DMS53 treated with DMSO at 0.1 percent for 48 hours (cell line): ENCODE results near the gene MIDN.

Experiments used
- DNase-seq: peaks from one replicate; lab custom pipeline; 2025; ENCODE audit not compliant: unreplicated experiment; lab: John Stamatoyannopoulos, UW

The MIDN gene

DNA sequence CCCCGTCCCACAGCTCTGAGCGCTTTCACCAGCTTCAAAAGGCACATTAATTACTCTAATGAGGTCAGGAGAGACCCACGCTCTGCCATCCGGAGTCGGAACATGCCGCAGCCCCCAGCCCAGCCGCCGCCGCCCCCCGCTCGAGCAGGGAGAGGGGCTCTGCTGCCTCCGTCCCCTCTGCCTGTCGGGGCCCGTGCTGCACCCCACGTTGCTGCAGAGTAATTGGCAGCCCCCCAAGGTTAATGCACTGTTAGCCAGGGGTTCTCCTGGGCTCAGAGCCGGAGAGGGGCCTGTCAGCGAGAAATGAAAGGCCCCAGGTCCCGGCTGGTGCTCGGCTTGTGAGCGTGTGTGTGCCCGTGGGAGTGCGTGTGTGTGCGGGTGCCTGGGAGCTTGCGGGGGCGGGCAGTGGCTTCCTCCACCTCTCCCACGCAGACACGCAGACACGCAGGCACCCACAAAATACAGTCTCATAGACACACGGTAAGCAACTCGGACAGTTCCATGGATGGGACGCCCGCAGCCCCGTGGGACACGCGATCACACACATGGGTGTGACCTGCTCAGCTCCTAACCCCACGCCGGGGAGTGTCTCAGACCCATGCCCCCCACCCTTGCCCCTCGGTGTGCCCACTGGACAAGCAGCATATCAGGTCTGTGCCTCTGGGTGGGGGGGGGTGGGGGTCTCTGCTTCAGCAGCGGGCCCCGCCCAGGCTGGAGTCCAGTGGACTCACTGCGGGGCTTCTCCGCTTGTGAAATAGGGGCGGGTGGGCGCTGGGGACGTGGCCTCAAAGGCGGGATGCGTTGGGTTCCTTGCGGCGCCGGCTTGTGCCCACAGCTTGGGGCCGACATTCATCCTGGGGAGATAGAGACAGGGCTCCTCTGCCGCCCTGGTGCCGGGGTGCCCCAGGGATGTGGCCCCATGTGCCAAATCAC lies 32.5 kb downstream of the MIDN start:
- DNase-seq: no peak

DNA sequence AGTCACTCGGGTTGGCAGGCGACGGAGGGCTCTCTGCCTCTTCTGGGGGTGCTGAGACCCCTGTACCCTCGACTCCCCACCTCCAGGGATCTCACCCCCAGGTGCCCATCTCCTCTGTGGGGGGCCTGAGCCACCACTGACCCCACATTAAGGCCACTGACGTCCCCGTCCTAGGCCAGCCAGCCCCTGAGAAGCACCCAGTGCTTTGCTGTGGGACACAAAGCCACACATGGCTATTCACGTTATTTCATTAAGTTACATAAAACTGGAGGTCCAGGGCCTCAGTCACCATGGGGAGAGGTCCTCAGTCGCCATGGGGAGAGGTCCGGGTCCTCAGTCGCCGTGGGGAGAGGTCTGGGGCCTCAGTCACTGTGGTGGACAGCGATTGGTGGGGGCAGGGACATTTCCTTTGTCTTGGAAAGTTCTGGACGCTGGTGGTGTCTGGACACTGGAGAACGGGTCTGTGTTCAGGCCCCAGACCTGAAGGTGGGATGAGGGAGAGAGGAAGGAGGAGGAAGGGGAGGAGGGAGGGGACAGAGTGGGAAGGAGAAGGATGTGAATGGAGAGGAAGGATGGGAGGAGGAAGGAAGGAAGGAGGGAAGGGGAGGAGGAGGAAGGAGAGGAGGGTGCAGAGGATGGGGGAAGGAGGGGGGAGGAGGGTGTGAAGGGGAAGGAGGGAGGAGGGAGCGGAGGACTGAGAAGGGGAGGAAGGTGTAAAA lies 33.3 kb downstream of the MIDN start:
- DNase-seq: no peak

- DNase-seq: no peak
Observed at GRCh38 chr19:1282588-1283206, 34.3 kb downstream of the MIDN start.

- DNase-seq: no peak
Observed at GRCh38 chr19:1283207-1283916, 35.0 kb downstream of the MIDN start.

DNA sequence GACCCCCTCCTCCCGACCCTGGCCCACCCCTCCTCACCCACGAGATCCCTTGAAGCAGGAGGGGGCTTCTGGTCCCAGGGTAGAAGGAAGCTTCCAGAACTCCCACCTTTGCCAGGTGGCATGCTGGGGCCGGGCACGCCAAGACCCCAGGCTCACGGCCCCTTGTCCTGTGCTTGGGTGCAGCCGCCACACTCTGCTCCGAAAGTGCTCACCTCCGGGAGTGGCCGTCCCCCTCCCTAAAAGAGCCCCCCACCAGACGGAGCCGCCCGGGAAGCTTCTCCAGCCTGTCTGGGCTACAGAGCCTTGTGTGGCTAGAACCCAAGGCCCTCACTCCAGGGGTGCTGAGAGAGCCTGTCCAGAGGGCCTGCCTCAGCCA lies 35.5 kb downstream of the MIDN start:
- DNase-seq: no peak

DNA sequence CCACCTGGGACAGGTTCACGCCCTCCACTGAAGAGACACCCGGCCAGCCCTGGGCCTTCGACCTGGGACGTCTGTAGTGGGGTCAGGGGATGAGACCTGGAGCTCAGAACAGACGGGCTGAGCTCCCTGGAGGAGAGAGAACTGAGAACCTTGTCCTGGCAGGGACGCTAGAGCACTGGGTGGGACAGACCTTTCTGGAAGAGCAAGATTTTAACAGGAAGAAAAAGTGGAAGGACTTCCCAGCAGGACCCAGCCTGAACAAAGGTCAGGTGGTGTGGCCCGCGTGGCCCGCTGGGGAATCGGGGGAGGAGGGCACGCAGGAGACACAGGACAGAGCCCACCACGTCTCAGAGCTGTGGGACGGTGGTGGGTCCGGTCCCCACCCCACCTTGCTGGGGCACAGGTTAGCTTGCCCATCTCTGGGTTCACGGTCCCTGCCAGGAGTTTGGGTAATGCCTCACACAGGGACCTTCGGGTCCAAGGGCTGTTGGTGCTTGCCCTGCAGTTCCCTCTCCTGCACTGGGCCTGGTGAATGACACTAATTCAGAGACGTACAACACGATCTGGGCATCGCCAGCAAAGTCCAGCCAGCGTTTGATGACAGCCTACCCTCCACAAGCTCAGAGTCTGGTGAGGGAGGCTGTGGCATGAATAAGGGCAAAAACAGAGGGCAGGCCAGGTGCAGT lies 36.1 kb downstream of the MIDN start:
- no peak for DNase-seq

DNA sequence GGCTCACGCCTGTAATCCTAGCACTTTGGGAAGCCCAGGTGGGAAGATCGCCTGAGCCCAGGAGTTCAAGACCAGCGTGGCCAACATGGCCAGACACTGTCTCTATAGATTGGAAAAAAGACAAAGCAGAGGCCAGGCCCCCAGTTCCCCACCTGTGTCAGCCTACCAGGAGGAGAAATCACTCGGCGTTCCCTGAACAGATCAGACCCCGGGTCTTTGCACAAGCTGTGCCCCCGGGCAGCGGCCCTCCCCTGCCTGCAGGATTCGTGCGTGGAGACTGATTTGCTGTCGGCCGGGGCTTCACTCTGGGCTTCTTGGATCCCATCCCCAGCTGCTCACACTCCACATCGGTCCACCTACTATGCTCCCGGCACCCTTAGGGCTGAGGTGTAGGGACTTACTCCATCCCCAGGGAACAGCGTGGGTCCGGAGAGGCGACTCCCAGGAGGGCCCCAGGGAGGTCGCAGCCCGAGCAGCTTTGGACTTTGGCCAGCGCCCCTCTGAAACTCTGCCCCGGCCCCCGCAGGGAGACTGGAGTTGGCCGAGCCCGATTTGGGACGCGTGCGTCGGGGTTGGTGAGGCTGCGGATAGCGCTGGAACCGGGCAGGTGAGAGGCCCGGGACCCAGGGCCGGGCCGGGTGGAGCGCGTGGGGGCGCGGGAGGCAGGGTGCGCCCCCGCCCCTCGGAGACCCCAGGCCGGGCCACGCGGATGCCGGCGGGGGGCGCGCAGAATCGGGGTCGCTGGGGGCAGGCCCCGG lies 36.8 kb downstream of the MIDN start:
- DNase-seq: no peak

DNA sequence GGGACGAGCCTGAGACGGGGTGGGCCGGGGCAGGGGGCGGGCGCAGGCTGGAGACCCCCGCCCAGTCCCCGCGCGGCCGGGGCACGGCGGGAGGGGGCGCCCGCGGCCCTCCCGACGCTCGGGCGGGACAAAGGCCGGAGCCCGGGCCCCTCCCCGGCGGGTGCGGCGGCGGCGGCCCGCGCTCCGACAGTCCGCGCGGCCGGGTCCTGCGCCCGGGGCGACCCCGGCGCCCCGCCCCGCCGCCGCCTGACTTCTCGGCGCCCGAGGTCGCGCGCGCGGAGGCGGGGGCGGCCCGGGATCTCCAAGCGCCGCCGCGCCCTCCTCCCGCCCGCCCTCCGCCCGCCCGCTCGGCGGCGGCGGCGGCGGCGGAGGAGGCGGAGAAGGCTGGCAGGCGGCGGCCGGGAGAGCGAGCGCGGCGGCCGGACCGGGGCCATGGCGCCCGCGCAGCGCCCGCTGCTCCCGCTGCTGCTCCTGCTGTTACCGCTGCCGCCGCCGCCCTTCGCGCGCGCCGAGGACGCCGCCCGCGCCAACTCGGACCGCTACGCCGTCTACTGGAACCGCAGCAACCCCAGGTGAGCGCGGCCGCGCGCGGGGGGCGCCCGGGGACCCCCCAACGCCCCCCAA lies 37.5 kb downstream of the MIDN start, which contains the start of gene EFNA2:
EFNA2 (plus strand) TSS at position 137 of the 624 bp plus-strand sequence; CDS start at position 433, 296 bp downstream.
- DNase-seq: no peak

DNA sequence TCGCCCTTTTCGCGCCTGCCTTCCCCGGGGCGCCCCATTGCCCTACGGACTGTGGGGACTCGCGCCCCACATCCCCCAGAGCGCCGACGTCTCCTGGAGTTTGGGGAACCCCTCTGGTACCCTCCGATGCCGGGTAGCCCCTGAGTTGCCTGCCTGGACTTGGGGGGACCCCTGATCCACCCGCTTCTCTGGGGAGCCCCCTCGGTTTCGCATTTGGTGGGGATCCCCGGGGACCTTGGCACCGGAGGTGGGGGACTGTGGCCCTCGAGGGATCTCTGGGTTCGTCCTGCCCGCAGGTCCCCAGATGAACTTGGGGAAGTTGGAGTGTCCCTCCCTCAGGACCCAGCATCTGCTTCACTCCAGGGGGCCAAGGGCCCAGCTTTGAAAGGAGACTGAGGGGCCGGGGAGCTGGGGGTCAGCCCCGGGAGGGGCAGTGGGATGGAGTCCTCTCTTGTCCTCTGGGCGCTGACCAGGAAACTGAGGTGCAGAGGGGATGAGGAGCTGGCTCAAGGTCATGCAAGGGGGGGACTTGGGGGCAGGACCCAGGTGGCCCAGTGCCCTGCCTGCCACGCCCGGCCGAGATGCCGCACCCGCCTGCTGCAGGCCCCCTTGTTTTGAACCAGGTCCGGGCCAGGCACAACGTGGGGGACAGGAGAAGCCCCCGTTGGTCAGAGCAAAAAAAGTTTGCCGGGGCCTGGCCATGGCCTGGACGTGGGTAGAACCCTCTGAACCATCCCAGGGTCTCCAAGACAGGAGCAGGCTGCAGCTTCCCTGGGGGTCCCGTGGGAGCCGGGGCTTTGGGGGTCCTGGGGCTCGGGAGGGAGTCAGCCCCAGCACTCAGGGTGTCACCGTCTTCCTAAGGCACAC lies 38.3 kb downstream of the MIDN start:
- DNase-seq: no peak

DNA sequence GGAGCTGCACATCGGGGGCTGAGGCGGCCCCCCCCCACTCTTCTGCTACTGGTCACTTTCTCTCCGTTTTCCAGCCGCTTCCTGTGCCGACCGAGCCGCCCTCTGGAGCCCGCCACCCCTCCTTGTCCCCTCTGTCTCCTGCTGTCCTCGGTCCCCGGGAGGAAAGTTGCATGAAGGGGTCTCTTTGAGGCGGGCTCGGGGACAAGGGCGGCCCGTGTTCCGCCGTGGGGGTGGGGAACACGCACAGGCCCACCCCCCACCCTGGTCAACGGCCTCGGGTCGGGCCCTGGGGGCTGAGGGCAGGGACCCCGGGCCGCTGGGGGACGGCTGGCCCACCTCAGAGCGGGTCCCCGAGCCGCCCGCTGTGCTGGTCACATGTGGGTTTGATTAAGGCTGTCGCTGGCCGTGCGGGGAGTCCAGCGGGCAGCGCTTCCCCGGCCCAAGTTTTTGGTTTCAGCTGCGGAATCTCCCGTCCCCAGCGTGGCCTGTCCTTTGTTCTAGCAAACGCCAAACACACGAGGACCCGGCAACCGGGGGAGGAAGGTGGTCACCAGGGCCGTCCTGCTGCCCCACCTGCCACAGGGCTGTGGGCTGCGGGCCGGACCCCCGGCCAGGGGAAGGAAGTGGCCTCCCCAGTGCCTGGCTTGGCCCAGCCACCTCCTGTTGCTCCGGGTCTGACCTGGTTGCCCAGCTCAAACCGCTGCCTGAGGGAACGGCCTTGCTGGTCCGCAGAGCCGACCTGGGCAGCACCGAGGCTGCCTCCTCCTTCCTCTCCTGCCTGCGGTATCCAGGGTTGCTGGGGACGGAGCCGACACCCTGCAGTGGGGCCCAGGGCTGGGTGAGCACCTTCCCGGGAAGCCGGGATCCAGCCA lies 39.2 kb downstream of the MIDN start:
- no peak for DNase-seq

DNA sequence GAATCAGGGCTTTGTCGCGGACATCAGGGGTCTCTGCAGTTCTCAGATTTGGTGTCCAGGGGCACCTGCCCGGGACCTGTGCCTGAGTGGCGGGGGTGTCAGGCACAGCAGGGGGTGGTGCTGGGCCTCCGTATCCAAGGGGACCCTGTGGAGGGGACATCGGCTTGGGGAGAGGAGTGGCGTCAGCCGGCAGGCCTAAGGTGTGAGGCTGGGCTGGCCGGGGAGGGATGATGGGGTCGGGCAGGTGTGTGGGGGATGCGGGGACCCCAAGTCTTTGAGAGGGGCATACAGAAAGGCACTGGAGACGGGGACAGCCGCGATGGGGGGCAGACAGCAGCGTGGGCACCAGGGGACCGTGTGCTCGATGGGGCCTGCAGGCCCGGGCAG lies 39.8 kb downstream of the MIDN start:
- DNase-seq: no peak

- DNase-seq: no peak
Observed at GRCh38 chr19:1288833-1289685, 40.7 kb downstream of the MIDN start.

DNA sequence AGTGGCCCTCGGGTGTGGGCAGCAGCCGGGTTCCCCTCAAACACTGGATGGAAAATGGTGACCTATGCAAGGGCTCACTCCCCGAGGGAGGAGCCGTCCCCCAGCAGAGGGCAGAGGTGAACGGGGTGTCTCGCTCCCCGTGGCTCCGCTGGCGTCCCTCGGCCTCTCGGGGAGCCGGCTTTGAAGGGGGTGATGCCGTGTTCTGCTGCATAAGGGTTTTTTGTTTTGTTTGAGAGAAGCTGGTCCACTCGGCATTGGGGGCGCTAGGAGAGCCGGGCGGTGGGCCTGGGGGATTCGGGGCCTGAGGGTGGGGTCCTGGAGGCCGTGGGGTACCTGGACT lies 41.3 kb downstream of the MIDN start:
- DNase-seq: no peak

DNA sequence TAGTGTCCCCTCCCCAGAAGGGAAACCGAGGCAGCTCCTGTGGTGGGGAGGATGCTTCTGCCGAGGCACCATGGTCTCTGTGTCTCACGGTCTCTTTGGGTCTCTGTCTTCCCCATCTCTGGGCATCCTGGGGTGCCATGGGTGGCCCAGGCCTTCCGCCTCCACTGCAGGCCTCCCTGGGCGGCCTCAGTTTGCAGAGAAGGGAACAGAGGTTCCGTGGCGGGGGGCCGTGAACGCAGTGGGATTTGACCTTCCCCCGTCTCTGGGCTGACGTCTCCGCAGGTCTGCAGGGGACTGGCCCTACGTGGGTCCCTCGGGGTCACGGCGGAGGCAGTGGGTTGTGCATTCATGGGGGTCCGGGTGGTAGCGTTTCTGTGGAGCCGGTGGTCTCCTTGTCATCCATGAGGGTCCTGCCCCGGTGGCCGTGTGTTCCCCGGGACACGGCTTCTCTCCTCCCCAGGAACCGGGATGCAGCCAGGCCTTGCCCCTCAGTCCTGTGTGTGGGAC lies 41.9 kb downstream of the MIDN start:
- DNase-seq: no peak

GRCh38 chr19:1290703-1291651 lies 42.6 kb downstream of the MIDN start:
- DNase-seq: no peak
